Suprapubic skin (tissue), 3 donors: ENCODE results near the gene DNMT3A.

ENCODE experiments used
- EP300 ChIP-seq: sonication (generic); formaldehyde crosslinking; IDR thresholded peaks from one replicate; pipeline ENCODE4 v1.6.1; 2017; ENCODE audit warnings: antibody characterized with exemption
- POLR2A ChIP-seq, 2 donors: fragments of 450-650 bp; IDR thresholded peaks; one replicate each; pipeline ENCODE4 v1.6.1; 2017; ENCODE audit warnings: antibody characterized with exemption in 2 of 2, mild to moderate bottlenecking in 2 of 2, moderate library complexity in 2 of 2
- TF ChIP-seq, protein P1 (sequence below), 2 donors: fragments of 200-600 bp in 1 of 2; fragments of 450-650 bp in 1 of 2; sonication (generic) in 1 of 2; IDR thresholded peaks; one replicate each; pipeline ENCODE4 v1.5.1; 2016 to 2019; ENCODE audit warnings: antibody characterized with exemption in 2 of 2, mild to moderate bottlenecking in 1 of 2, moderate library complexity in 1 of 2

DNA sequence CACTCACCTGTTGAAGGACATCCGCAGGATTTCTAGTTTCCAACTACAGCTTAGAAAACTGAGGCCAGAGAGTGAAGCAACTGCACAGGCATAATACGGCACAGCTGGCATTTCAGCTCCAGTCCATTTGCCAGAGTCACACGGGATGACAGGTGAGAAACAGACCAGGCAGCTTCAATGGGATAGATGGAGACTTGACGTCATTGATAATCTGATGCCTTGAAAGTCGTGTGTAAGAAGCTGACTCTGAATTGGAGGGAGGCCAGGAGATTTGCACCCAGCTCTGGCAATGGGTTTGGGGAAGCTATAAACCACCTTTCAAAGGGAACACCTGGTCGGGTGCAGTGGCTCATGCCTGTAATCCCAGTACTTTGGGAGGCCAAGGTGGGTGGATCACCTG is 12.4 kb upstream of the DNMT3A start:
- TF ChIP-seq POLR2A (IDR thresholded peaks at IDR 0.05) (no peak), EP300 (no peak)
- TF ChIP-seq, protein P1, sequence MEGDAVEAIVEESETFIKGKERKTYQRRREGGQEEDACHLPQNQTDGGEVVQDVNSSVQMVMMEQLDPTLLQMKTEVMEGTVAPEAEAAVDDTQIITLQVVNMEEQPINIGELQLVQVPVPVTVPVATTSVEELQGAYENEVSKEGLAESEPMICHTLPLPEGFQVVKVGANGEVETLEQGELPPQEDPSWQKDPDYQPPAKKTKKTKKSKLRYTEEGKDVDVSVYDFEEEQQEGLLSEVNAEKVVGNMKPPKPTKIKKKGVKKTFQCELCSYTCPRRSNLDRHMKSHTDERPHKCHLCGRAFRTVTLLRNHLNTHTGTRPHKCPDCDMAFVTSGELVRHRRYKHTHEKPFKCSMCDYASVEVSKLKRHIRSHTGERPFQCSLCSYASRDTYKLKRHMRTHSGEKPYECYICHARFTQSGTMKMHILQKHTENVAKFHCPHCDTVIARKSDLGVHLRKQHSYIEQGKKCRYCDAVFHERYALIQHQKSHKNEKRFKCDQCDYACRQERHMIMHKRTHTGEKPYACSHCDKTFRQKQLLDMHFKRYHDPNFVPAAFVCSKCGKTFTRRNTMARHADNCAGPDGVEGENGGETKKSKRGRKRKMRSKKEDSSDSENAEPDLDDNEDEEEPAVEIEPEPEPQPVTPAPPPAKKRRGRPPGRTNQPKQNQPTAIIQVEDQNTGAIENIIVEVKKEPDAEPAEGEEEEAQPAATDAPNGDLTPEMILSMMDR (IDR thresholded peaks at IDR 0.05) = no peak
